HEK293 (cell line): ENCODE measurements around the gene CDCA7.

Source experiments
- CTCF ChIA-PET: fragments of 350-600 bp; formaldehyde crosslinking; extraction: SDS; loops from one replicate; lab custom pipeline; 2021; ENCODE audit warnings: antibody characterized with exemption; lab: Yijun Ruan, JAX
- POLR2A ChIA-PET: fragments of 300-600 bp; formaldehyde crosslinking; extraction: SDS; loops from one replicate; lab custom pipeline; 2020; ENCODE audit warnings: antibody characterized with exemption, inconsistent platforms; lab: Yijun Ruan, JAX
- H3K27ac ChIP-seq: fragments of 200-500 bp; sonication (Bioruptor generic); 2 replicates; pipeline ENCODE4 v1.5.1; 2014; ENCODE audit warnings: low read depth, low read length, control low read depth, inconsistent platforms; ENCODE audit errors: extremely low read depth
- H3K36me3 ChIP-seq, 2 experiments: fragments of 200-500 bp in 1 of 2; sonication (Bioruptor generic) in 1 of 2; 1 replicate in 1 of 2; 2 replicates in 1 of 2; pipeline ENCODE4 v1.5.1; 2014 to 2017; ENCODE audit warnings: inconsistent platforms in 2 of 2, low read length in 2 of 2; ENCODE audit not compliant: control insufficient read depth in 2 of 2, insufficient read depth in 1 of 2
- H3K4me1 ChIP-seq: fragments of 200-500 bp; sonication (Bioruptor generic); 2 replicates; pipeline ENCODE4 v1.5.1; 2014; ENCODE audit warnings: mild to moderate bottlenecking, low read length, inconsistent platforms; ENCODE audit not compliant: control insufficient read depth, insufficient read depth
- H3K4me3 ChIP-seq: 2 replicates; pipeline ENCODE4 v1.5.1; 2011; ENCODE audit warnings: low read depth, mild to moderate bottlenecking, control low read depth, low read length, moderate library complexity
- H3K9me3 ChIP-seq: fragments of 200-500 bp; sonication (Bioruptor generic); 2 replicates; pipeline ENCODE4 v1.5.1; 2014; ENCODE audit warnings: low read depth, low read length, inconsistent platforms; ENCODE audit not compliant: control insufficient read depth, insufficient read depth
- EGR2 ChIP-seq: fragments of 450-650 bp; formaldehyde crosslinking; IDR thresholded peaks from 2 replicates; pipeline ENCODE4 v1.5.1; 2016; ENCODE audit warnings: low read depth, missing biosample characterization, missing genetic modification characterization
- SP3 ChIP-seq: fragments of 450-650 bp; formaldehyde crosslinking; IDR thresholded peaks from 2 replicates; pipeline ENCODE4 v1.5.1; 2016; ENCODE audit warnings: missing biosample characterization, missing genetic modification characterization
- TRIM28 ChIP-seq: IDR thresholded peaks from 2 replicates; pipeline ENCODE4 v1.6.1; 2011; ENCODE audit warnings: low read length, control low read depth, borderline replicate concordance
- ZBTB44 ChIP-seq: fragments of 450-650 bp; IDR thresholded peaks from 2 replicates; pipeline ENCODE4 v1.5.1; 2018; ENCODE audit warnings: missing biosample characterization, mild to moderate bottlenecking, missing genetic modification characterization
- ZNF132 ChIP-seq: fragments of 450-650 bp; formaldehyde crosslinking; IDR thresholded peaks from 2 replicates; pipeline ENCODE4 v1.5.1; 2017; ENCODE audit warnings: missing biosample characterization, missing genetic modification characterization, borderline replicate concordance
- ZNF133 ChIP-seq: fragments of 450-650 bp; formaldehyde crosslinking; IDR thresholded peaks from 2 replicates; pipeline ENCODE4 v1.5.1; 2016; ENCODE audit warnings: missing biosample characterization, missing genetic modification characterization
- ZNF148 ChIP-seq: fragments of 450-650 bp; formaldehyde crosslinking; IDR thresholded peaks from 2 replicates; pipeline ENCODE4 v1.5.0; 2017; ENCODE audit warnings: missing biosample characterization, missing genetic modification characterization, borderline replicate concordance
- ZNF211 ChIP-seq: fragments of 450-650 bp; formaldehyde crosslinking; IDR thresholded peaks from 2 replicates; pipeline ENCODE4 v1.5.1; 2016; ENCODE audit warnings: low read depth, missing biosample characterization, missing genetic modification characterization
- ZNF23 ChIP-seq: fragments of 450-650 bp; formaldehyde crosslinking; IDR thresholded peaks from 2 replicates; pipeline ENCODE4 v1.5.1; 2016; ENCODE audit warnings: missing biosample characterization, missing genetic modification characterization, borderline replicate concordance
- ZNF366 ChIP-seq: fragments of 450-650 bp; formaldehyde crosslinking; conservative IDR thresholded peaks from 2 replicates; pipeline ENCODE4 v1.5.1; 2016; ENCODE audit warnings: missing biosample characterization, missing genetic modification characterization
- ZNF394 ChIP-seq: fragments of 450-650 bp; formaldehyde crosslinking; IDR thresholded peaks from 2 replicates; pipeline ENCODE4 v1.5.1; 2016; ENCODE audit warnings: missing biosample characterization, missing genetic modification characterization, mild to moderate bottlenecking, moderate library complexity, borderline replicate concordance
- ZNF433 ChIP-seq: fragments of 450-650 bp; formaldehyde crosslinking; IDR thresholded peaks from 2 replicates; pipeline ENCODE4 v1.5.1; 2016; ENCODE audit warnings: missing biosample characterization, missing genetic modification characterization, low read depth
- ZNF473 ChIP-seq: fragments of 450-650 bp; formaldehyde crosslinking; IDR thresholded peaks from 2 replicates; pipeline ENCODE4 v1.5.1; 2017; ENCODE audit warnings: missing biosample characterization, missing genetic modification characterization
- ZNF48 ChIP-seq: fragments of 450-650 bp; formaldehyde crosslinking; IDR thresholded peaks from 2 replicates; pipeline ENCODE4 v1.5.1; 2016; ENCODE audit warnings: missing biosample characterization, missing genetic modification characterization
- ZNF560 ChIP-seq: fragments of 450-650 bp; formaldehyde crosslinking; IDR thresholded peaks from 2 replicates; pipeline ENCODE4 v1.5.1; 2017; ENCODE audit warnings: missing biosample characterization, missing genetic modification characterization, borderline replicate concordance
- ZNF629 ChIP-seq: fragments of 450-650 bp; formaldehyde crosslinking; IDR thresholded peaks from 2 replicates; pipeline ENCODE4 v1.5.1; 2017; ENCODE audit warnings: missing biosample characterization, missing genetic modification characterization
- ZNF658 ChIP-seq: fragments of 450-650 bp; formaldehyde crosslinking; IDR thresholded peaks from 2 replicates; pipeline ENCODE4; 2016; ENCODE audit warnings: missing biosample characterization, missing genetic modification characterization
- ZNF660 ChIP-seq: fragments of 450-650 bp; IDR thresholded peaks from 2 replicates; pipeline ENCODE4 v1.5.1; 2018; ENCODE audit warnings: missing biosample characterization, mild to moderate bottlenecking, missing genetic modification characterization
- TF ChIP-seq, protein P1 (sequence below): fragments of 450-650 bp; formaldehyde crosslinking; conservative IDR thresholded peaks from 2 replicates; pipeline ENCODE4 v1.5.1; 2016; ENCODE audit warnings: low read depth, missing biosample characterization, missing genetic modification characterization
- TF ChIP-seq, protein P2 (sequence below): fragments of 450-650 bp; formaldehyde crosslinking; IDR thresholded peaks from 2 replicates; pipeline ENCODE4 v1.5.1; 2016; ENCODE audit warnings: missing biosample characterization, missing genetic modification characterization
- TF ChIP-seq, protein P3 (sequence below): sonication (generic); formaldehyde crosslinking; IDR thresholded peaks from 2 replicates; pipeline ENCODE4 v1.8.1; 2022; ENCODE audit warnings: mild to moderate bottlenecking, moderate library complexity, missing genetic modification reagents
- TF ChIP-seq, protein P4 (sequence below): fragments of 450-650 bp; formaldehyde crosslinking; IDR thresholded peaks from 2 replicates; pipeline ENCODE4 v1.5.1; 2016; ENCODE audit warnings: missing biosample characterization, missing genetic modification characterization

The CDCA7 gene

GRCh38 chr2:173388795-173389194 is 34.1 kb downstream of the CDCA7 start (continued):
- TF ChIP-seq, protein P1, sequence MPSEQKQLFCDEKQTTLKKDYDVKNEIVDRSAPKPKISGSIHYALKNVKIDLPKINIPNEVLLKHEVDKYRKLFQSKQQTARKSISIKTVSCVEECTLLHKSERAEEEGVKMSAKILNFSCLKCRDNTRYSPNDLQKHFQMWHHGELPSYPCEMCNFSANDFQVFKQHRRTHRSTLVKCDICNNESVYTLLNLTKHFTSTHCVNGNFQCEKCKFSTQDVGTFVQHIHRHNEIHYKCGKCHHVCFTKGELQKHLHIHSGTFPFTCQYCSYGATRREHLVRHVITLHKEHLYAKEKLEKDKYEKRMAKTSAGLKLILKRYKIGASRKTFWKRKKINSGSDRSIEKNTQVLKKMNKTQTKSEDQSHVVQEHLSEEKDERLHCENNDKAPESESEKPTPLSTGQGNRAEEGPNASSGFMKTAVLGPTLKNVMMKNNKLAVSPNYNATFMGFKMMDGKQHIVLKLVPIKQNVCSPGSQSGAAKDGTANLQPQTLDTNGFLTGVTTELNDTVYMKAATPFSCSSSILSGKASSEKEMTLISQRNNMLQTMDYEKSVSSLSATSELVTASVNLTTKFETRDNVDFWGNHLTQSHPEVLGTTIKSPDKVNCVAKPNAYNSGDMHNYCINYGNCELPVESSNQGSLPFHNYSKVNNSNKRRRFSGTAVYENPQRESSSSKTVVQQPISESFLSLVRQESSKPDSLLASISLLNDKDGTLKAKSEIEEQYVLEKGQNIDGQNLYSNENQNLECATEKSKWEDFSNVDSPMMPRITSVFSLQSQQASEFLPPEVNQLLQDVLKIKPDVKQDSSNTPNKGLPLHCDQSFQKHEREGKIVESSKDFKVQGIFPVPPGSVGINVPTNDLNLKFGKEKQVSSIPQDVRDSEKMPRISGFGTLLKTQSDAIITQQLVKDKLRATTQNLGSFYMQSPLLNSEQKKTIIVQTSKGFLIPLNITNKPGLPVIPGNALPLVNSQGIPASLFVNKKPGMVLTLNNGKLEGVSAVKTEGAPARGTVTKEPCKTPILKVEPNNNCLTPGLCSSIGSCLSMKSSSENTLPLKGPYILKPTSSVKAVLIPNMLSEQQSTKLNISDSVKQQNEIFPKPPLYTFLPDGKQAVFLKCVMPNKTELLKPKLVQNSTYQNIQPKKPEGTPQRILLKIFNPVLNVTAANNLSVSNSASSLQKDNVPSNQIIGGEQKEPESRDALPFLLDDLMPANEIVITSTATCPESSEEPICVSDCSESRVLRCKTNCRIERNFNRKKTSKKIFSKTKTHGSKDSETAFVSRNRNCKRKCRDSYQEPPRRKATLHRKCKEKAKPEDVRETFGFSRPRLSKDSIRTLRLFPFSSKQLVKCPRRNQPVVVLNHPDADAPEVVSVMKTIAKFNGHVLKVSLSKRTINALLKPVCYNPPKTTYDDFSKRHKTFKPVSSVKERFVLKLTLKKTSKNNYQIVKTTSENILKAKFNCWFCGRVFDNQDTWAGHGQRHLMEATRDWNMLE, result no peak
- TF ChIP-seq ZNF48, result no peak

DNA sequence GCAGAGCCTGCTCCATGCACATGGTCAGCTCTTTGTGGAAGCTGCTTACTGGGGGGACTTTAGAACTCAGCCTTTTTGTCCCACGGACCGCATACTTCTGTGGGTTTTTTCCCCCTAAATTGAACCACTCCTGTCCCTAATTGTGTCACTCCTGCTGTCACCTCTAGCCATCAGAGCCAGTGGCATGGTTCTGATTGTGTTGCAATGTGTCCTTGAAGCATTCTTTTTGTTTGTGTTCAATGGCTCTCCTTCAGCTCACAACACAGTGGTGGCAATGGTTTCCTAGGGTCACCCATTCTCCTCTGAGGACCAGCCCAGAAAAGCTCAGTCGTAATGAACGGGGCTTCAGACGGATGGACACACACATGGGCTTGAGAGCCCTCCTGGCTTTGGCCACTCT is 35.4 kb downstream of the CDCA7 start:
- no peak overlapping the region for H3K4me3 ChIP-seq
- POLR2A ChIA-PET, result no interaction called here
- TF ChIP-seq, protein P2, sequence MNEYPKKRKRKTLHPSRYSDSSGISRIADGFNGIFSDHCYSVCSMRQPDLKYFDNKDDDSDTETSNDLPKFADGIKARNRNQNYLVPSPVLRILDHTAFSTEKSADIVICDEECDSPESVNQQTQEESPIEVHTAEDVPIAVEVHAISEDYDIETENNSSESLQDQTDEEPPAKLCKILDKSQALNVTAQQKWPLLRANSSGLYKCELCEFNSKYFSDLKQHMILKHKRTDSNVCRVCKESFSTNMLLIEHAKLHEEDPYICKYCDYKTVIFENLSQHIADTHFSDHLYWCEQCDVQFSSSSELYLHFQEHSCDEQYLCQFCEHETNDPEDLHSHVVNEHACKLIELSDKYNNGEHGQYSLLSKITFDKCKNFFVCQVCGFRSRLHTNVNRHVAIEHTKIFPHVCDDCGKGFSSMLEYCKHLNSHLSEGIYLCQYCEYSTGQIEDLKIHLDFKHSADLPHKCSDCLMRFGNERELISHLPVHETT, result no peak
- TF ChIP-seq, protein P3, sequence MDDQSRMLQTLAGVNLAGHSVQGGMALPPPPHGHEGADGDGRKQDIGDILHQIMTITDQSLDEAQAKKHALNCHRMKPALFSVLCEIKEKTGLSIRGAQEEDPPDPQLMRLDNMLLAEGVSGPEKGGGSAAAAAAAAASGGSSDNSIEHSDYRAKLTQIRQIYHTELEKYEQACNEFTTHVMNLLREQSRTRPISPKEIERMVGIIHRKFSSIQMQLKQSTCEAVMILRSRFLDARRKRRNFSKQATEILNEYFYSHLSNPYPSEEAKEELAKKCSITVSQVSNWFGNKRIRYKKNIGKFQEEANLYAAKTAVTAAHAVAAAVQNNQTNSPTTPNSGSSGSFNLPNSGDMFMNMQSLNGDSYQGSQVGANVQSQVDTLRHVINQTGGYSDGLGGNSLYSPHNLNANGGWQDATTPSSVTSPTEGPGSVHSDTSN, result no peak
- TF ChIP-seq ZNF133 (tag by site-specific recombination), result no peak
- TF ChIP-seq ZNF660 (tag by site-specific recombination), result no peak
- no peak for TF ChIP-seq ZNF560 (tag by site-specific recombination)
- TF ChIP-seq, protein P4, sequence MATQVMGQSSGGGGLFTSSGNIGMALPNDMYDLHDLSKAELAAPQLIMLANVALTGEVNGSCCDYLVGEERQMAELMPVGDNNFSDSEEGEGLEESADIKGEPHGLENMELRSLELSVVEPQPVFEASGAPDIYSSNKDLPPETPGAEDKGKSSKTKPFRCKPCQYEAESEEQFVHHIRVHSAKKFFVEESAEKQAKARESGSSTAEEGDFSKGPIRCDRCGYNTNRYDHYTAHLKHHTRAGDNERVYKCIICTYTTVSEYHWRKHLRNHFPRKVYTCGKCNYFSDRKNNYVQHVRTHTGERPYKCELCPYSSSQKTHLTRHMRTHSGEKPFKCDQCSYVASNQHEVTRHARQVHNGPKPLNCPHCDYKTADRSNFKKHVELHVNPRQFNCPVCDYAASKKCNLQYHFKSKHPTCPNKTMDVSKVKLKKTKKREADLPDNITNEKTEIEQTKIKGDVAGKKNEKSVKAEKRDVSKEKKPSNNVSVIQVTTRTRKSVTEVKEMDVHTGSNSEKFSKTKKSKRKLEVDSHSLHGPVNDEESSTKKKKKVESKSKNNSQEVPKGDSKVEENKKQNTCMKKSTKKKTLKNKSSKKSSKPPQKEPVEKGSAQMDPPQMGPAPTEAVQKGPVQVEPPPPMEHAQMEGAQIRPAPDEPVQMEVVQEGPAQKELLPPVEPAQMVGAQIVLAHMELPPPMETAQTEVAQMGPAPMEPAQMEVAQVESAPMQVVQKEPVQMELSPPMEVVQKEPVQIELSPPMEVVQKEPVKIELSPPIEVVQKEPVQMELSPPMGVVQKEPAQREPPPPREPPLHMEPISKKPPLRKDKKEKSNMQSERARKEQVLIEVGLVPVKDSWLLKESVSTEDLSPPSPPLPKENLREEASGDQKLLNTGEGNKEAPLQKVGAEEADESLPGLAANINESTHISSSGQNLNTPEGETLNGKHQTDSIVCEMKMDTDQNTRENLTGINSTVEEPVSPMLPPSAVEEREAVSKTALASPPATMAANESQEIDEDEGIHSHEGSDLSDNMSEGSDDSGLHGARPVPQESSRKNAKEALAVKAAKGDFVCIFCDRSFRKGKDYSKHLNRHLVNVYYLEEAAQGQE (tag by site-specific recombination), result no peak
- TF ChIP-seq ZNF433 (tag by site-specific recombination), result no peak
- TF ChIP-seq ZNF148 (tag by site-specific recombination), result no peak
- no peak for TF ChIP-seq SP3
- no peak for TF ChIP-seq ZNF211 (tag by site-specific recombination)
- no peak for TF ChIP-seq ZNF658 (tag by site-specific recombination)
- no peak for TF ChIP-seq ZNF23 (tag by site-specific recombination)
- TF ChIP-seq TRIM28, result no peak
- TF ChIP-seq ZNF366 (tag by site-specific recombination), result no peak
- no peak for TF ChIP-seq EGR2 (tag by site-specific recombination)
- no peak for TF ChIP-seq ZNF132
- no peak for TF ChIP-seq ZBTB44 (tag by site-specific recombination)
- TF ChIP-seq ZNF629 (tag by site-specific recombination), result no peak
- no peak for TF ChIP-seq ZNF394 (tag by site-specific recombination)
- TF ChIP-seq ZNF473 (tag by site-specific recombination), result no peak
- TF ChIP-seq, all 188 proteins: peak for 0
- Histone ChIP-seq H3K36me3 (peaks cover 0 to 4% of the 10 kb centered on the region in 2 experiments; a peak in 1 of 3 replicates), H3K9me3 (no peaks in the 10 kb centered on the region), H3K27ac (no peak overlapping the region), H3K4me1 (no peaks in the 10 kb centered on the region)
- CTCF ChIA-PET, result no interaction called here
